Mammary epithelial cell (primary cell): ENCODE results near the gene NPIPB8.
"Not testable (repeated sequence)": the region's sequence is repeated elsewhere in the genome, so short reads cannot be mapped to it uniquely, and the experiment has no call there.

Experiments used
- EZH2 ChIP-seq: IDR thresholded peaks from 2 replicates; pipeline ENCODE4 v1.6.1; 2012; ENCODE audit warnings: low read length, inconsistent platforms, borderline replicate concordance
- TF ChIP-seq, protein P1 (sequence below), 2 donors: IDR thresholded peaks in 1 of 2; conservative IDR thresholded peaks in 1 of 2; 2 replicates each; pipeline ENCODE4 v1.5.1; 2011 to 2012; ENCODE audit warnings: inconsistent platforms in 2 of 2, low read length in 2 of 2, mild to moderate bottlenecking in 2 of 2, control low read depth in 1 of 2, low read depth in 1 of 2; ENCODE audit not compliant: insufficient read depth in 1 of 2; ENCODE audit errors: extremely low read depth in 1 of 2

DNA sequence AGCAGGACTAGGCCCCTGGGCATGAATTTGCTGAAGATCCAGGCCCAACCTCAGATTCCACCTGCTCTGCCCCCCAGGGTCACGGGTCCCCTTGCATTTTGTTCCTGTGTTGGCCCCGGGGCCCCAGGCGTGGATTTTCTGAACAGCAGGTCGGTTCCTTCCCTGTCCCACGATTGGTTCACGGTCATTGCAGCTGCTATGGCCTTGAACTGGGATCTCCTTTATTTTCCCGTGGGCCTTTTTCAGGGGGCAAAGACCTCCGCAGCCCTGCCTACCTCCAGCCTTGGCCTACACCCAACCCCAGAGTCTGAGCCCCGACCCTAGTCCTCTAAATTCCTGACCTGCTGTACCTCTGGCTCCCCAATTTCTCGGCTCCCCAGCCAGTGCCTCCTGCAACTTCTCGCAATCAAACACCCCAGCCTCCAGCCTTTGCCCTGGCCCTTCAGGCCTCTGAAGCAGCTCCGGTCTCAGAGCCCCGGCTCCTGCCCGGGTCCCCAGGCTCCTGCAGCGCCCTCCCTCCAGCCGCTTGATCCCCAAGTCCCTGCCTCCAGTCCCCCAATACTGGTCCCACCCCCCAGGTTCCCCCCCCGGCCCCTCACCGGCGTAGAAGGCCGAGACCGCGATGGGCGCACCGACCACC lies 15.2 kb upstream of the NPIPB8 start:
- TF ChIP-seq, protein P1, sequence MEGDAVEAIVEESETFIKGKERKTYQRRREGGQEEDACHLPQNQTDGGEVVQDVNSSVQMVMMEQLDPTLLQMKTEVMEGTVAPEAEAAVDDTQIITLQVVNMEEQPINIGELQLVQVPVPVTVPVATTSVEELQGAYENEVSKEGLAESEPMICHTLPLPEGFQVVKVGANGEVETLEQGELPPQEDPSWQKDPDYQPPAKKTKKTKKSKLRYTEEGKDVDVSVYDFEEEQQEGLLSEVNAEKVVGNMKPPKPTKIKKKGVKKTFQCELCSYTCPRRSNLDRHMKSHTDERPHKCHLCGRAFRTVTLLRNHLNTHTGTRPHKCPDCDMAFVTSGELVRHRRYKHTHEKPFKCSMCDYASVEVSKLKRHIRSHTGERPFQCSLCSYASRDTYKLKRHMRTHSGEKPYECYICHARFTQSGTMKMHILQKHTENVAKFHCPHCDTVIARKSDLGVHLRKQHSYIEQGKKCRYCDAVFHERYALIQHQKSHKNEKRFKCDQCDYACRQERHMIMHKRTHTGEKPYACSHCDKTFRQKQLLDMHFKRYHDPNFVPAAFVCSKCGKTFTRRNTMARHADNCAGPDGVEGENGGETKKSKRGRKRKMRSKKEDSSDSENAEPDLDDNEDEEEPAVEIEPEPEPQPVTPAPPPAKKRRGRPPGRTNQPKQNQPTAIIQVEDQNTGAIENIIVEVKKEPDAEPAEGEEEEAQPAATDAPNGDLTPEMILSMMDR (conservative IDR thresholded peaks at IDR 0.05 in 1 of 2, IDR thresholded peaks at IDR 0.05 in 1 of 2; ENCODE audit: extremely low read depth in 1 of 2, insufficient read depth in 1 of 2, low read depth in 1 of 2, low read length in 2 of 2): not testable (repeated sequence)
- TF ChIP-seq EZH2: not testable (repeated sequence)
